B cell (primary cell): Measurements from ENCODE around the gene ZNF821. TPM values are rescaled to one million over a fixed set of nuclear protein-coding genes. Genes with fewer than 3 reads are reported as not detected.

Experiments
- ATAC-seq: fragments of 200-7000 bp; cut with Tn5 transposase; one replicate; pipeline ENCODE4 v1.10.0; 2021; ENCODE audit warnings: low read depth, mild to moderate bottlenecking, moderate number of reproducible peaks, moderate library complexity
- CTCF ChIA-PET: fragments of 350-600 bp; sonication (Branson Sonifier 250); formaldehyde crosslinking; loops from one replicate; lab custom pipeline; 2021; ENCODE audit warnings: antibody characterized with exemption, inconsistent platforms; lab: Charles Lee
- POLR2A ChIA-PET: fragments of 350-600 bp; sonication (Branson Sonifier 250); formaldehyde crosslinking; loops from one replicate; lab custom pipeline; 2021; ENCODE audit warnings: antibody characterized with exemption; lab: Charles Lee
- DNase-seq: peaks from one replicate; pipeline ENCODE4 v3.0.0; 2013
- H2AFZ ChIP-seq: 2 replicates; pipeline ENCODE4 v1.6.1; 2012; ENCODE audit warnings: mild to moderate bottlenecking, low read depth, low read length; ENCODE audit not compliant: insufficient read depth, poor library complexity, severe bottlenecking
- H3K27ac ChIP-seq, 2 donors: 1 replicate in 1 of 2; 2 replicates in 1 of 2; pipeline ENCODE4 v1.5.1; 2012 to 2013; ENCODE audit warnings: low read length in 2 of 2, mild to moderate bottlenecking in 2 of 2, moderate library complexity in 1 of 2
- H3K27me3 ChIP-seq, 4 experiments: fragments of 200-600 bp in 1 of 4; sonication (generic) in 1 of 4; replicated peaks in 1 of 4; 1 replicate in 2 of 4; 2 replicates in 2 of 4; pipeline versions ENCODE4 v1.6.1 to v1.7.0; 2013 to 2016; ENCODE audit warnings: low read length in 3 of 4, mild to moderate bottlenecking in 2 of 4, mixed read lengths in 1 of 4, moderate library complexity in 1 of 4; ENCODE audit not compliant: insufficient read depth in 4 of 4, control insufficient read depth in 3 of 4; ENCODE audit errors: control extremely low read depth in 1 of 4
- H3K36me3 ChIP-seq, 2 experiments: replicated peaks in 1 of 2; 1 replicate in 1 of 2; 2 replicates in 1 of 2; pipeline versions ENCODE4 v1.6.1 to v1.7.1; 2013; ENCODE audit warnings: low read length in 1 of 2; ENCODE audit not compliant: insufficient read depth in 2 of 2, control insufficient read depth in 1 of 2; ENCODE audit errors: control extremely low read depth in 1 of 2, extremely low read depth in 1 of 2
- H3K4me1 ChIP-seq, 2 donors: fragments of 200-600 bp in 1 of 2; sonication (generic) in 1 of 2; 1 replicate in 1 of 2; 2 replicates in 1 of 2; pipeline versions ENCODE4 v1.5.1 to v1.6.1; 2013 to 2017; ENCODE audit warnings: low read length in 2 of 2; ENCODE audit not compliant: control insufficient read depth in 2 of 2, insufficient read depth in 2 of 2
- H3K4me2 ChIP-seq: replicated peaks from 2 replicates; pipeline ENCODE3; 2012; ENCODE audit warnings: mild to moderate bottlenecking, low read depth, low read length; ENCODE audit not compliant: poor library complexity, severe bottlenecking
- H3K4me3 ChIP-seq, 5 experiments: fragments of 200-600 bp in 1 of 5; sonication (generic) in 1 of 5; 1 replicate in 3 of 5; 2 replicates in 2 of 5; pipeline versions ENCODE4 v1.5.1 to v1.7.0; 2011 to 2016; ENCODE audit warnings: low read length in 4 of 5, mild to moderate bottlenecking in 4 of 5, low read depth in 2 of 5, control low read depth in 1 of 5, moderate library complexity in 1 of 5; ENCODE audit not compliant: insufficient read depth in 1 of 5; ENCODE audit errors: control extremely low read depth in 1 of 5, extremely low read depth in 1 of 5
- H3K79me2 ChIP-seq: fragments of 200-600 bp; sonication (generic); one replicate; pipeline ENCODE4 v1.6.0; 2016; ENCODE audit warnings: low read length; ENCODE audit not compliant: control insufficient read depth, insufficient read depth
- H3K9ac ChIP-seq: fragments of 200-600 bp; sonication (generic); 2 replicates; pipeline ENCODE4 v1.6.1; 2017; ENCODE audit warnings: mild to moderate bottlenecking, low read length, moderate library complexity
- H3K9me3 ChIP-seq, 3 donors: one replicate each; pipeline versions ENCODE4 v1.6.1 to v1.7.1; 2013; ENCODE audit warnings: low read length in 2 of 3; ENCODE audit not compliant: control insufficient read depth in 2 of 3, insufficient read depth in 1 of 3; ENCODE audit errors: control extremely low read depth in 1 of 3
- H4K20me1 ChIP-seq: 2 replicates; pipeline ENCODE4 v1.6.0; 2012; ENCODE audit warnings: mild to moderate bottlenecking, low read length; ENCODE audit not compliant: insufficient read depth, control insufficient read depth, poor library complexity, severe bottlenecking
- H3K27ac Mint-ChIP-seq: one replicate; pipeline ENCODE4 v1.8.0; 2021; ENCODE audit warnings: mixed read lengths
- H3K27me3 Mint-ChIP-seq: one replicate; pipeline ENCODE4 v1.8.0; 2021; ENCODE audit warnings: mixed read lengths
- H3K4me1 Mint-ChIP-seq: one replicate; pipeline ENCODE4 v1.8.0; 2021; ENCODE audit warnings: mixed read lengths
- H3K4me3 Mint-ChIP-seq: one replicate; pipeline ENCODE4 v1.8.0; 2021; ENCODE audit warnings: mixed read lengths
- H3K9me3 Mint-ChIP-seq: one replicate; pipeline ENCODE4 v1.8.0; 2022; ENCODE audit warnings: mixed read lengths; ENCODE audit not compliant: insufficient read depth
- EZH2 ChIP-seq: IDR thresholded peaks from 2 replicates; pipeline ENCODE4 v1.6.1; 2012; ENCODE audit warnings: borderline replicate concordance, low read depth, mild to moderate bottlenecking, moderate library complexity, low read length; ENCODE audit not compliant: insufficient read depth, poor library complexity, severe bottlenecking
- WGBS: methylation state at CpG from one replicate; pipeline ENCODE4 v1.1.5; 2013; ENCODE audit warnings: missing lambda C conversion rate; ENCODE audit not compliant: insufficient coverage; 5-methylcytosine and 5-hydroxymethylcytosine counted together
- intact Hi-C: fragments of 100-400 bp; cut with micrococcal nuclease; formaldehyde crosslinking; loops from one replicate; pipeline ENCODE4 v1.10.0; 2022
- polyA plus RNA-seq: library from polyadenylated mRNA; depleted of rRNA; stranded (reverse); fragments of >200 nt; gene quantifications from 2 replicates; pipeline ENCODE4 v1.2.3, GENCODE V29; 2012
- total RNA-seq, 2 donors: library from RNA; stranded (reverse); fragments of 120-200 nt in 1 of 2; gene quantifications; 1 replicate in 1 of 2; 2 replicates in 1 of 2; pipeline versions ENCODE4 v1.2.3 to v1.2.4, GENCODE V29; 2013 to 2022
- TF ChIP-seq, protein P1 (sequence below): fragments of 200-600 bp; IDR thresholded peaks from one replicate; pipeline ENCODE4 v1.8.0; 2022; ENCODE audit warnings: antibody characterized with exemption, mild to moderate bottlenecking

Gene ZNF821
- total and polyA plus RNA-seq, 2 donors (not counting 1 experiment from before 2014, with no cell fraction given): 35.6 to 35.8 TPM

DNA sequence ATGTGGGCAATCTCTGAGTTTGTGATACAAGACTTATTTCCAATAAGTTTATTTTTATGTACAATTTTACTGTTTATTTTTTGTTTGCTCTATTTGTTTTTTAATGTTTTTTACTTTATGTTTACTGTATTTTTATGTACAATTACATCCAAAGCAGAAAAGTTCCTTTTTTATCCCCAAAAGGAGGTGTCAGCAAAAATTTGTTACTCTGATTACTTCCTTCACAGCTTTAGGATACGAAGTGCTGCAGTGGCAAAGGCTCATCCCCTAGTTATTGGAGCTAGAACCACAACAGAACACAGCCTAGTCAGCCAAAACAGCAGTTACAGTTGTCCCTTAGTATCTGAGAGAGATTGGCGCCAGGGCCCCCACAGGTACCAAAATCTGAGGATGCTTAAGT is 47.0 kb upstream of the ZNF821 start:
- intact Hi-C loops: no loop called here
- TF ChIP-seq, protein P1, sequence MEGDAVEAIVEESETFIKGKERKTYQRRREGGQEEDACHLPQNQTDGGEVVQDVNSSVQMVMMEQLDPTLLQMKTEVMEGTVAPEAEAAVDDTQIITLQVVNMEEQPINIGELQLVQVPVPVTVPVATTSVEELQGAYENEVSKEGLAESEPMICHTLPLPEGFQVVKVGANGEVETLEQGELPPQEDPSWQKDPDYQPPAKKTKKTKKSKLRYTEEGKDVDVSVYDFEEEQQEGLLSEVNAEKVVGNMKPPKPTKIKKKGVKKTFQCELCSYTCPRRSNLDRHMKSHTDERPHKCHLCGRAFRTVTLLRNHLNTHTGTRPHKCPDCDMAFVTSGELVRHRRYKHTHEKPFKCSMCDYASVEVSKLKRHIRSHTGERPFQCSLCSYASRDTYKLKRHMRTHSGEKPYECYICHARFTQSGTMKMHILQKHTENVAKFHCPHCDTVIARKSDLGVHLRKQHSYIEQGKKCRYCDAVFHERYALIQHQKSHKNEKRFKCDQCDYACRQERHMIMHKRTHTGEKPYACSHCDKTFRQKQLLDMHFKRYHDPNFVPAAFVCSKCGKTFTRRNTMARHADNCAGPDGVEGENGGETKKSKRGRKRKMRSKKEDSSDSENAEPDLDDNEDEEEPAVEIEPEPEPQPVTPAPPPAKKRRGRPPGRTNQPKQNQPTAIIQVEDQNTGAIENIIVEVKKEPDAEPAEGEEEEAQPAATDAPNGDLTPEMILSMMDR: no peak
- no peak for TF ChIP-seq EZH2
- no peaks in the 10 kb centered on the region for H3K27me3 Mint-ChIP-seq
- H3K4me1 ChIP-seq: no peaks in the 10 kb centered on the region
- peak overlapping the region in 1 of 2 donors; percentile 9 for H3K27ac ChIP-seq
- H3K9me3 Mint-ChIP-seq: no peaks in the 10 kb centered on the region
- no peak overlapping the region for H3K4me3 Mint-ChIP-seq
- H3K79me2 ChIP-seq: no peaks in the 10 kb centered on the region
- DNase-seq: no peak
- ChIA-PET CTCF (no interaction called here), POLR2A (no interaction called here)
- no peak overlapping the region for H3K27ac Mint-ChIP-seq
- H3K36me3 ChIP-seq: peaks cover 17 to 45% of the 10 kb centered on the region in 2 experiments
- no peaks in the 10 kb centered on the region for H3K9me3 ChIP-seq
- H3K4me2 ChIP-seq: no peak overlapping the region
- WGBS: 63% methylated on average over 1 of the region's 2 CpGs
- H2AFZ ChIP-seq: no peak overlapping the region
- no peak overlapping the region for H3K4me3 ChIP-seq
- H3K27me3 ChIP-seq: no peaks in the 10 kb centered on the region
- H4K20me1 ChIP-seq: peaks cover 33% of the 10 kb centered on the region
- H3K9ac ChIP-seq: no peak overlapping the region
- ATAC-seq: no peak
- H3K4me1 Mint-ChIP-seq: peaks cover 13% of the 10 kb centered on the region

DNA sequence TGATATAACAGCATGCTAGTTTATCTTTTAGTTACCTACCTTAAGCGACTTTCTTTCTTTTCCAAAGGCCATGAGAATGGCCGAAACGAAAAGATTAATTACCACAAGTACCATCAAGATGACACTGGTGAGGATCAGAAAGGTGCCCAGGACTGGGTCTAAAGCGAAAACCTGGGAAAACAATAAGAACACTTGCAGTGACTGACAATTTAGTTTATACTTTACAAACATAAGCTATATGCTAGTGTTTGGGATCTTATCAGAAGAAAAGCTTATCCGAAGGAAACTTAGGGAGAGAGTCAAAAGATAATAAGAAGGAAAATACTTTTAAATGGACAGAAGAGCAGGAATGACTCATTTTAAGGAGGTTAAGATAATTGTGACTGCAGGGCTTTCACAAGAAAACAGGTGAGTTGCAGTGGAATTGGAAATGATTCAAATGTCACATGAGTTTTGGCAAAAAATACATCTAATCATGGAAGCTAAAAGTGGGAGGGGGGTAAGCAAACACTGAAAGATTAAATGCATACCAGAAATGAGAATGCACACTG is 46.1 kb upstream of the ZNF821 start:
- Histone ChIP-seq H3K9ac (no peak overlapping the region), H2AFZ (no peak overlapping the region), H3K4me1 (no peaks in the 10 kb centered on the region), H3K4me2 (no peak overlapping the region), H3K27me3 (no peaks in the 10 kb centered on the region), H3K79me2 (no peaks in the 10 kb centered on the region), H3K36me3 (peaks cover 17 to 52% of the 10 kb centered on the region in 2 experiments), H3K4me3 (no peak overlapping the region), H3K27ac (peak overlapping the region in 1 of 2 donors; percentile 14), H4K20me1 (peaks cover 33% of the 10 kb centered on the region), H3K9me3 (no peaks in the 10 kb centered on the region)
- intact Hi-C loops: no loop called here
- H3K9me3 Mint-ChIP-seq: no peaks in the 10 kb centered on the region
- ChIA-PET CTCF (interaction anchor here (1.8 kb wide), 1 partner anchor 48 kb away, joined by 7 read pairs; no protein-coding TSS in a partner anchor), POLR2A (no interaction called here)
- 95% methylated on average over 3 of the region's 5 CpGs for WGBS
- no peaks in the 10 kb centered on the region for H3K27me3 Mint-ChIP-seq
- DNase-seq (no peak), ATAC-seq (no peak)
- peaks cover 9% of the 10 kb centered on the region for H3K4me1 Mint-ChIP-seq
- TF ChIP-seq, protein P1: no peak
- no peak for TF ChIP-seq EZH2
- H3K4me3 Mint-ChIP-seq: no peak overlapping the region
- H3K27ac Mint-ChIP-seq: no peak overlapping the region
